Loucy (cell line): ENCODE data around the gene SPAST.

Experiments used
- EZH2phosphoT487 ChIP-seq: fragments of 200-600 bp; IDR thresholded peaks from 2 replicates; pipeline ENCODE4 v1.6.1; 2018; ENCODE audit warnings: antibody characterized with exemption, mild to moderate bottlenecking, moderate library complexity, borderline replicate concordance
- TF ChIP-seq, protein P1 (sequence below): fragments of 200-600 bp; sonication (generic); conservative IDR thresholded peaks from 2 replicates; pipeline ENCODE4 v1.5.1; 2014; ENCODE audit warnings: mild to moderate bottlenecking, antibody characterized with exemption, low read length

DNA sequence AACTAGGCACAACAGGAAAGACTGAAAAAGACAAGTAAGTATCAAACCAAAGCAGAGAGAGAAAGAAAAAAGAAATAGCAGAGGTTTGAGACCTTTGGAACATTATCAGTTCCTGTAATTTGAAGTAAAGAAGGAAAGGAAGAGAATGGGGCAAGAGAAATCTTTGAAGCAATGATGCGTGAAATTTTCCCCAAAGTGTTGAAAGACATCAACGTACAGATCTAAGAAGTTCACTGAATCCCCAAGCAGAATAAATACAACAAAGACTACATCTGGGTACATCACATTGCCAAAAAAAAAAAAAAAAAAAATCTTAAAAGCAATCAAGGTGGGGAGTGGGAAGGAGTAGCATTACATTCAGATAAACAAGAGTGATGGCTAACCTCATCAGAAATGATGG is 96.3 kb downstream of the SPAST start:
- TF ChIP-seq, protein P1, sequence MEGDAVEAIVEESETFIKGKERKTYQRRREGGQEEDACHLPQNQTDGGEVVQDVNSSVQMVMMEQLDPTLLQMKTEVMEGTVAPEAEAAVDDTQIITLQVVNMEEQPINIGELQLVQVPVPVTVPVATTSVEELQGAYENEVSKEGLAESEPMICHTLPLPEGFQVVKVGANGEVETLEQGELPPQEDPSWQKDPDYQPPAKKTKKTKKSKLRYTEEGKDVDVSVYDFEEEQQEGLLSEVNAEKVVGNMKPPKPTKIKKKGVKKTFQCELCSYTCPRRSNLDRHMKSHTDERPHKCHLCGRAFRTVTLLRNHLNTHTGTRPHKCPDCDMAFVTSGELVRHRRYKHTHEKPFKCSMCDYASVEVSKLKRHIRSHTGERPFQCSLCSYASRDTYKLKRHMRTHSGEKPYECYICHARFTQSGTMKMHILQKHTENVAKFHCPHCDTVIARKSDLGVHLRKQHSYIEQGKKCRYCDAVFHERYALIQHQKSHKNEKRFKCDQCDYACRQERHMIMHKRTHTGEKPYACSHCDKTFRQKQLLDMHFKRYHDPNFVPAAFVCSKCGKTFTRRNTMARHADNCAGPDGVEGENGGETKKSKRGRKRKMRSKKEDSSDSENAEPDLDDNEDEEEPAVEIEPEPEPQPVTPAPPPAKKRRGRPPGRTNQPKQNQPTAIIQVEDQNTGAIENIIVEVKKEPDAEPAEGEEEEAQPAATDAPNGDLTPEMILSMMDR, result no peak
- TF ChIP-seq EZH2phosphoT487, result no peak
